Measurements from ENCODE around the gene SPATS2. TPM values are rescaled to one million over a fixed set of nuclear protein-coding genes. Genes with fewer than 3 reads are reported as not detected.

Gene SPATS2
- total and polyA plus RNA-seq, 2 donors (not counting 1 experiment from before 2014, with no cell fraction given) = 11.3 to 21.5 TPM

- WGBS (ENCODE audit: insufficient coverage) = 100% methylated on average over 3 of the region's 6 CpGs
- TF ChIP-seq EZH2 (IDR thresholded peaks at IDR 0.05; ENCODE audit: borderline replicate concordance, insufficient read depth, low read depth, low read length, poor library complexity, severe bottlenecking) = no peak
- no peak for TF ChIP-seq CTCF (IDR thresholded peaks at IDR 0.05)
- Histone ChIP-seq H3K9ac (ENCODE audit: low read length) (no peak overlapping the region), H3K4me2 (replicated peaks; ENCODE audit: low read depth, low read length, poor library complexity, severe bottlenecking) (no peak overlapping the region), H2AFZ (ENCODE audit: insufficient read depth, low read depth, low read length, poor library complexity, severe bottlenecking) (no peak overlapping the region), H3K27ac (ENCODE audit: low read length in 2 of 2) (no peak overlapping the region), H3K36me3 (replicated peaks in 1 of 2; ENCODE audit: control extremely low read depth in 1 of 2, control insufficient read depth in 1 of 2, extremely low read depth in 1 of 2, insufficient read depth in 2 of 2, low read length in 1 of 2) (no peaks in the 10 kb centered on the region), H4K20me1 (ENCODE audit: control insufficient read depth, insufficient read depth, low read length, poor library complexity, severe bottlenecking) (no peaks in the 10 kb centered on the region), H3K27me3 (replicated peaks in 1 of 4; ENCODE audit: control extremely low read depth in 1 of 4, control insufficient read depth in 3 of 4, insufficient read depth in 4 of 4, low read length in 3 of 4) (peaks cover 0 to 41% (median 14%) of the 10 kb centered on the region in 4 experiments), H3K79me2 (ENCODE audit: control insufficient read depth, insufficient read depth, low read length) (no peaks in the 10 kb centered on the region), H3K4me3 (ENCODE audit: control extremely low read depth in 1 of 5, extremely low read depth in 1 of 5, insufficient read depth in 1 of 5, low read depth in 2 of 5, low read length in 4 of 5) (no peak overlapping the region), H3K9me3 (ENCODE audit: control extremely low read depth in 1 of 3, control insufficient read depth in 2 of 3, insufficient read depth in 1 of 3, low read length in 2 of 3) (no peaks in the 10 kb centered on the region), H3K4me1 (ENCODE audit: control insufficient read depth in 2 of 2, insufficient read depth in 2 of 2, low read length in 2 of 2) (peaks cover 13 to 15% of the 10 kb centered on the region in 2 donors)
- ChIA-PET CTCF (interaction anchor here (0.6 to 5.4 kb wide), 7 partner anchors 16 to 708 kb away, joined by 3 to 38 read pairs (median 3); no protein-coding TSS in a partner anchor), POLR2A (no interaction called here)
- Mint-ChIP-seq H3K9me3 (ENCODE audit: insufficient read depth) (no peaks in the 10 kb centered on the region), H3K27me3 (peaks cover 24% of the 10 kb centered on the region), H3K4me1 (peaks cover 8% of the 10 kb centered on the region), H3K27ac (no peak overlapping the region), H3K4me3 (peak overlapping the region; percentile 16)
- intact Hi-C loops (cut with micrococcal nuclease) = loop anchor here (5.0 kb wide), 1 partner anchor 157 kb away; the partner anchor contains the start of gene FMNL3
- DNase-seq (no peak), ATAC-seq (ENCODE audit: low read depth) (no peak)
Measured at GRCh38 chr12:49550693-49551252, 183.5 kb downstream of the SPATS2 start.

- H3K4me3 ChIP-seq (ENCODE audit: control extremely low read depth in 1 of 5, extremely low read depth in 1 of 5, insufficient read depth in 1 of 5, low read depth in 2 of 5, low read length in 4 of 5) = no peak overlapping the region
- H3K79me2 ChIP-seq (ENCODE audit: control insufficient read depth, insufficient read depth, low read length) = no peaks in the 10 kb centered on the region
- no peaks in the 10 kb centered on the region for H3K9me3 ChIP-seq (ENCODE audit: control extremely low read depth in 1 of 3, control insufficient read depth in 2 of 3, insufficient read depth in 1 of 3, low read length in 2 of 3)
- H3K27me3 ChIP-seq (replicated peaks in 1 of 4; ENCODE audit: control extremely low read depth in 1 of 4, control insufficient read depth in 3 of 4, insufficient read depth in 4 of 4, low read length in 3 of 4) = peaks cover 0 to 33% (median 14%) of the 10 kb centered on the region in 4 experiments
- WGBS (ENCODE audit: insufficient coverage) = 87% methylated on average over 6 of the region's 7 CpGs
- intact Hi-C loops (cut with micrococcal nuclease) = loop anchor here (5.0 kb wide), 1 partner anchor 155 kb away; the partner anchor contains the start of gene FMNL3
- CTCF ChIA-PET = interaction anchor here (0.6 to 5.4 kb wide), 6 partner anchors 15 to 199 kb away, joined by 3 to 38 read pairs (median 3); no protein-coding TSS in a partner anchor
- peak overlapping the region; percentile 55 for H2AFZ ChIP-seq (ENCODE audit: insufficient read depth, low read depth, low read length, poor library complexity, severe bottlenecking)
- H3K27me3 Mint-ChIP-seq = peaks cover 17% of the 10 kb centered on the region
- DNase-seq (no peak), ATAC-seq (ENCODE audit: low read depth) (no peak)
- H3K4me2 ChIP-seq (replicated peaks; ENCODE audit: low read depth, low read length, poor library complexity, severe bottlenecking) = no peak overlapping the region
- peaks cover 0 to under 1% of the 10 kb centered on the region in 2 experiments for H3K36me3 ChIP-seq (replicated peaks in 1 of 2; ENCODE audit: control extremely low read depth in 1 of 2, control insufficient read depth in 1 of 2, extremely low read depth in 1 of 2, insufficient read depth in 2 of 2, low read length in 1 of 2)
- H3K9ac ChIP-seq (ENCODE audit: low read length) = no peak overlapping the region
- H3K9me3 Mint-ChIP-seq (ENCODE audit: insufficient read depth) = no peaks in the 10 kb centered on the region
- TF ChIP-seq EZH2 (IDR thresholded peaks at IDR 0.05; ENCODE audit: borderline replicate concordance, insufficient read depth, low read depth, low read length, poor library complexity, severe bottlenecking) (no peak), CTCF (IDR thresholded peaks at IDR 0.05) (no peak)
- H3K4me3 Mint-ChIP-seq = no peak overlapping the region
- H3K27ac ChIP-seq (ENCODE audit: low read length in 2 of 2) = no peak overlapping the region
- H3K4me1 ChIP-seq (ENCODE audit: control insufficient read depth in 2 of 2, insufficient read depth in 2 of 2, low read length in 2 of 2) = peaks cover 13 to 15% of the 10 kb centered on the region in 2 donors
- no peak overlapping the region for H3K27ac Mint-ChIP-seq
- POLR2A ChIA-PET = no interaction called here
- no peaks in the 10 kb centered on the region for H4K20me1 ChIP-seq (ENCODE audit: control insufficient read depth, insufficient read depth, low read length, poor library complexity, severe bottlenecking)
- H3K4me1 Mint-ChIP-seq = peaks cover 8% of the 10 kb centered on the region
Measured at GRCh38 chr12:49552014-49552413, 184.8 kb downstream of the SPATS2 start.
